HG02610 (cell line): Measurements from ENCODE around the gene NPEPPS.
A peak's percentile ranks its signal among the peaks of the same experiment; 100 is the strongest.
"Not testable (repeated sequence)": the region's sequence is repeated elsewhere in the genome, so short reads cannot be mapped to it uniquely, and the experiment has no call there.

Experiments
- ATAC-seq: cut with Tn5 transposase; IDR thresholded peaks from one replicate; pipeline ENCODE4 v1.9.1; 2021; ENCODE audit warnings: mild to moderate bottlenecking, moderate library complexity; ENCODE audit not compliant: unreplicated experiment

The NPEPPS gene

GRCh38 chr17:47530557-47531232, at the start of gene NPEPPS:
Gene NPEPPS, plus strand, starts transcription at chr17:47531108. Its CDS starts 193 bp downstream, at chr17:47531301.
- peak; percentile 74 for ATAC-seq

GRCh38 chr17:47491841-47492212, 39.1 kb upstream of the NPEPPS start:
- not testable (repeated sequence) for ATAC-seq

GRCh38 chr17:47499074-47499473, 31.8 kb upstream of the NPEPPS start:
- ATAC-seq: not testable (repeated sequence)

GRCh38 chr17:47499494-47499893, 31.4 kb upstream of the NPEPPS start:
- not testable (repeated sequence) for ATAC-seq

GRCh38 chr17:47500620-47501019, 30.3 kb upstream of the NPEPPS start:
- not testable (repeated sequence) for ATAC-seq

GRCh38 chr17:47502122-47502731, 28.7 kb upstream of the NPEPPS start:
- ATAC-seq: peak; percentile 80

- not testable (repeated sequence) for ATAC-seq
These were observed 28.0 kb upstream of the NPEPPS start for GRCh38 chr17:47502776-47503455.

- not testable (repeated sequence) for ATAC-seq
These were observed 19.2 kb upstream of the NPEPPS start for GRCh38 chr17:47511701-47512146.

- ATAC-seq: not testable (repeated sequence)
These were observed 17.6 kb upstream of the NPEPPS start for GRCh38 chr17:47513301-47513700.

- ATAC-seq: not testable (repeated sequence)
These were observed 12.0 kb upstream of the NPEPPS start for GRCh38 chr17:47518880-47519279.

- ATAC-seq: not testable (repeated sequence)
These were observed 11.5 kb upstream of the NPEPPS start for GRCh38 chr17:47519365-47519764.

GRCh38 chr17:47520279-47520678, 10.6 kb upstream of the NPEPPS start:
- ATAC-seq: not testable (repeated sequence)

GRCh38 chr17:47521434-47521833, 9.5 kb upstream of the NPEPPS start:
- ATAC-seq: not testable (repeated sequence)

- not testable (repeated sequence) for ATAC-seq
These were observed 8.6 kb upstream of the NPEPPS start for GRCh38 chr17:47522341-47522740.

- peak; percentile 21 for ATAC-seq
These were observed 419 bp downstream of the NPEPPS start for GRCh38 chr17:47531233-47531820.

- not testable (repeated sequence) for ATAC-seq
These were observed 8.2 kb downstream of the NPEPPS start for GRCh38 chr17:47539085-47539484.

GRCh38 chr17:47541676-47542075, 10.8 kb downstream of the NPEPPS start:
- ATAC-seq: not testable (repeated sequence)

GRCh38 chr17:47544327-47544726, 13.4 kb downstream of the NPEPPS start:
- not testable (repeated sequence) for ATAC-seq

GRCh38 chr17:47554733-47555132, 23.8 kb downstream of the NPEPPS start:
- ATAC-seq: not testable (repeated sequence)

GRCh38 chr17:47556108-47556507, 25.2 kb downstream of the NPEPPS start:
- ATAC-seq: not testable (repeated sequence)

GRCh38 chr17:47560517-47561043, 29.7 kb downstream of the NPEPPS start:
- ATAC-seq: not testable (repeated sequence)
